ENCODE data around the gene ZBTB37.
A peak's percentile ranks its signal among the peaks of the same experiment; 100 is the strongest.
"Not testable (repeated sequence)": the region's sequence is repeated elsewhere in the genome, so short reads cannot be mapped to it uniquely, and the experiment has no call there.

The ZBTB37 gene

GRCh38 chr1:173868266-173869020, at the start of gene ZBTB37:
ZBTB37 (plus strand) TSS chr1:173868380; CDS start chr1:173870226, 1,846 bp downstream.
- Histone ChIP-seq H3K27ac (peak within 1 kb of the TSS; percentile 81 to 99 (median 96)), H3K4me3 (peak within 1 kb of the TSS; percentile 63 to 85 (median 75))

GRCh38 chr1:173818459-173818858, 49.7 kb upstream of the ZBTB37 start:
- Histone ChIP-seq H3K4me3 (no peak overlapping the region), H3K27ac (no peak overlapping the region)

GRCh38 chr1:173821680-173822079, 46.5 kb upstream of the ZBTB37 start:
- no peak overlapping the region for H3K27ac ChIP-seq
- no peak overlapping the region for H3K4me3 ChIP-seq

GRCh38 chr1:173823781-173824314, 44.3 kb upstream of the ZBTB37 start:
- Histone ChIP-seq H3K27ac (peak overlapping the region in 20 of 21 experiments; percentile 48 to 95 (median 88)), H3K4me3 (peak overlapping the region; percentile 66 to 79 (median 73))

- peak within 1 kb of the TSS; percentile 23 to 95 (median 89) for H3K27ac ChIP-seq
These were observed 43.7 kb upstream of the ZBTB37 start, which contains the start of the genes CENPL and DARS2 for GRCh38 chr1:173824315-173825081. CENPL (minus strand) TSS chr1:173824883; CDS start chr1:173811299, 13,584 bp downstream. DARS2 (plus strand) TSS chr1:173824673; CDS start chr1:173825230, 557 bp downstream.

GRCh38 chr1:173827611-173828010, 40.6 kb upstream of the ZBTB37 start:
- Histone ChIP-seq H3K4me3 (no peak overlapping the region), H3K27ac (no peak overlapping the region)

More at GRCh38 chr1:173824315-173825081, 43.7 kb upstream of the ZBTB37 start, which contains the start of the genes CENPL and DARS2:
- peak within 1 kb of the TSS; percentile 66 to 79 (median 73) for H3K4me3 ChIP-seq

- Histone ChIP-seq H3K27ac (no peak overlapping the region), H3K4me3 (no peak overlapping the region)
These were observed 35.4 kb upstream of the ZBTB37 start for GRCh38 chr1:173832748-173833147.

GRCh38 chr1:173852105-173852504, 16.1 kb upstream of the ZBTB37 start:
- Histone ChIP-seq H3K27ac (no peak overlapping the region), H3K4me3 (no peak overlapping the region)

GRCh38 chr1:173853074-173853473, 15.1 kb upstream of the ZBTB37 start:
- Histone ChIP-seq H3K27ac (peak overlapping the region in 3 of 21 experiments; percentile 9 to 55 (median 43)), H3K4me3 (no peak overlapping the region)

GRCh38 chr1:173856014-173856413, 12.2 kb upstream of the ZBTB37 start:
- no peak overlapping the region for H3K4me3 ChIP-seq
- no peak overlapping the region for H3K27ac ChIP-seq

GRCh38 chr1:173856903-173857302, 11.3 kb upstream of the ZBTB37 start:
- no peak overlapping the region for H3K27ac ChIP-seq
- no peak overlapping the region for H3K4me3 ChIP-seq

GRCh38 chr1:173857363-173857917, 10.7 kb upstream of the ZBTB37 start:
- Histone ChIP-seq H3K27ac (no peak overlapping the region), H3K4me3 (no peak overlapping the region)

GRCh38 chr1:173859547-173859946, 8.6 kb upstream of the ZBTB37 start:
- not testable (repeated sequence) for H3K27ac ChIP-seq, H3K4me3 ChIP-seq

GRCh38 chr1:173860065-173860464, 8.1 kb upstream of the ZBTB37 start:
- H3K27ac ChIP-seq = no peak overlapping the region
- H3K4me3 ChIP-seq = no peak overlapping the region

- Histone ChIP-seq H3K27ac (no peak overlapping the region), H3K4me3 (no peak overlapping the region)
These were observed 6.4 kb upstream of the ZBTB37 start for GRCh38 chr1:173861731-173862145.

GRCh38 chr1:173862146-173862768, 5.9 kb upstream of the ZBTB37 start:
- H3K4me3 ChIP-seq, H3K27ac ChIP-seq: not testable (repeated sequence)

GRCh38 chr1:173862769-173863223, 5.4 kb upstream of the ZBTB37 start:
- no peak overlapping the region for H3K27ac ChIP-seq

GRCh38 chr1:173863224-173864161, 4.7 kb upstream of the ZBTB37 start:
- no peak overlapping the region for H3K4me3 ChIP-seq
- H3K27ac ChIP-seq = no peak overlapping the region

More at GRCh38 chr1:173862769-173863223, 5.4 kb upstream of the ZBTB37 start:
- H3K4me3 ChIP-seq = no peak overlapping the region
